Right renal cortex interstitium (tissue), 3 donors: Measurements from ENCODE around the gene SYT8. TPM values are rescaled to one million over a fixed set of nuclear protein-coding genes. Genes with fewer than 3 reads are reported as not detected.
A peak's percentile ranks its signal among the peaks of the same experiment; 100 is the strongest.

ENCODE experiments used
- DNase-seq, 3 donors: peaks; one replicate each; pipeline ENCODE4 v3.0.0-alpha.2; 2013; ENCODE audit warnings: low read depth in 3 of 3, low spot score in 2 of 3
- polyA plus RNA-seq, 3 donors: library from polyadenylated mRNA; unstranded; fragments of 120-200 nt; gene quantifications; one replicate each; pipeline ENCODE4 v1.2.1, GENCODE V29; 2013; ENCODE audit not compliant: insufficient read length in 3 of 3

Gene SYT8
- polyA plus RNA-seq, 3 donors = 0.33 TPM; not detected in 2

DNA sequence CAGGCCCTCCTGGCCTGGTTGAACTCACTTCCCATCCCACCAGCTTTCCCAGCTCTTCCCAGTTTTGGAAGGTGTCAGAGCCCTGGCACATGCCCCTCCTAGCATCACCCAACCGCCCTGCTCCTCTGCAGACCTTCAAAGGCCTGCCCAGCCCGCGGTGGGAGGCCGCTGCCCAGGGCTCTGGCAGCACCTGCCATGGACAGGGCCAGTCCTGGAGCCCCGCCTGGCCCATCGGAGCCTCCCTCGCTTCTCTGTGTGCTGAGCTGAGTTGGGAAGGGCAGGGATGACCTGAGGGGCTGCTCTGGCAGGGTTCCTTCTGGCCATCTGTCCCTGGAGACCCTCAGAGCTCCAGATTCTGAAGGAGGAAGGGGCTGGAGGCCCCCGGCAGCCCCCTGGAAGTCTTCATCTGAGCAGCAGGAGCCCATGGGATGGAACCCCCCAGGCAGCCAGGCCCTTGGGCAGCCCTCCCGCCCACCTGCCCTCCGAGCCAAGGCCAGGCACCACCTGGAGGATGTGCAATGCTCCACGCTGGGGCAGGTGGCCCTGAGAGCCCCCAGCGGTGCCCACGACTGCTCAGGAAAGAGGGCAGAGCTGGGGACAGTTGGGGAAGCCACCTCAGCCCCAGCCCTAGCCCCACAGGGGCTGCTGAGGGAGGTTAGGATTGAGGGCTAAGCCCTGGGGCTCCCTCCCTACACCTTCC, 21.7 kb downstream of the SYT8 start:
- no peak for DNase-seq

DNA sequence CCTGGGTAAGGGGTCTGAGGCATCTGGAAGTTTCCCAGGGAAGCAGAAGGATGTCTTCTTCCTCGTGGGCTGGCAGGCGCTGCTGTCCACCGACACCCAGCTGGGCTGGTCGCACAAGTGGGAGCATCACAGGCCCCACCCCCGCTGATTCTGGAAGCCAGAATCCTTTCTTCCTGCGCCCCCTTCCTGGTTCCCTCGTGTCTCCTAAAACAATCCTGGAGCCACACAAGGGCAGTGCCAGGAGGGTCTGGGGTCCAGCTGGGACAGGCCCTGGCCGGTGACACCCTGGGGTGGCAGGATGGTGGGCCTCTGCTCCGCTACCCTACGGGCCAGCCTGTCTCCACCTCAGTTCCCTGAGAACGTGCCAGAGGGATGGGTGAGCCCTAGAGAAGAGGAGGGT, 22.3 kb downstream of the SYT8 start:
- no peak for DNase-seq

DNA sequence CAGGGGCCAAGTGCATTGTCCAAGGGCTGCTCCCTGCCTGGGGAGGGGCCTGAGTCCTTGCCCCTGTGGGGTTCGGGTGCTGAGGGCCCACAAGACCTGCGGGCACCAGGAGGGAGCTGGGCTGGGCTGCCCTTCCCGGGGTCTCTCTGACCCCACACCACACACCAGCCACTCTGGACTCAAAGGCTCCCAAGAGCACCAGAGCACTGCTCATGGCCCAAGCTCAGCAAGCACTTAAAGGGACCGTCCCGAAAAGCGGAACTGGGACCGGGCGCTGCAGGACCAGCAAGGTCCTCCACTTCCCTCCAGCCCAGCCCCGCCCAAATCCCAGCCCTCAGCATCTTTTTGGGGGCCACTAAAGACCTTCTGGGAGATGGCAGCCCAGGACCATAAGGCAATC, 23.4 kb downstream of the SYT8 start:
- no peak for DNase-seq

GRCh38 chr11:1858576-1858975, 23.8 kb downstream of the SYT8 start:
- DNase-seq = no peak

GRCh38 chr11:1859004-1859403, 24.2 kb downstream of the SYT8 start:
- no peak for DNase-seq

- no peak for DNase-seq
Measured at GRCh38 chr11:1860108-1860507, 25.3 kb downstream of the SYT8 start.

GRCh38 chr11:1861435-1862411, 26.9 kb downstream of the SYT8 start:
- DNase-seq = no peak

GRCh38 chr11:1862588-1863351, 28.0 kb downstream of the SYT8 start:
- DNase-seq = no peak

- peak in 2 of 3 donors; percentile 59 to 72 for DNase-seq
Measured at GRCh38 chr11:1863352-1864216, 28.8 kb downstream of the SYT8 start.

- DNase-seq = no peak
Measured at GRCh38 chr11:1864231-1864630, 29.4 kb downstream of the SYT8 start.

DNA sequence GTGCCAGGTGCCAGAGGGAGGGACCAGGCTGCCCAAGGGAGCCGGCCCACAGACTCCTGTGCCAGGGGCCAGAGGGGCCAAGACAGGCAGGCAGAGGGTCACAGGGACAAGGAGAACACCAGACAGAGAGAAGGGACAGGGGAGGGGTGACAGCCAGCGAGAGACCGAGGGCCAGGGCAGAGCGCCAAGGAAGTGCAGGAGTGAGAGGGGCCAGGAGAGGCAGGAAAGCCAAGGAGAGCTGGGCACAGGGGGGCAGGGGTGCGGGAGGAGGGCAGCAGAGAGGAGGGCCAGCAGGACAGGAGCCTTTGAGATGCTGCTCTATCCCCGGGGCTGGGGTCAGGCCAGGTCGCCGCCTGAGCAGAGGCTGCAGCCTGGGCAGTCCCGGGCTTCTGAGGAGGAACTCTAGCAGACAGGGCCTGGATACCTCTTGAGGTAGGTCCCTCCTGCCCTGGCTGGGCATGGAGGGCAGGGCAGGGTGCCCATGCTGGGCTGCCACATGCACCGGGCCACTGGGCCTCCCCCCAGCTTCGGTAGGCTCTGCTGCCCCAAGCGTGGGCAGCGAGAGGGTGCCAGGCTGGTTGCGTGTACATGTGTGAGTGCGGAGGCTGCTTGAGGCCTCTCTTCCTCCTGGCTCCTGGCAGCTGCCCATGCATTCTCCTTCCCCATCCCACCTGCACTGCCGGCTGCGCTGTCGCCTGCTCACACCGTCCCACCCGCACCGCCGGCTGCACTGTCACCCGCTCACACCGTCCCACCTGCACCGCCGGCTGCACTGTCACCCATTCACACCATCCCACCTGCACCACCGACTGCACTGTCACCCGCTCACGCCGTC, 30.3 kb downstream of the SYT8 start:
- DNase-seq = no peak

- no peak for DNase-seq
Measured at GRCh38 chr11:1866226-1866625, 31.4 kb downstream of the SYT8 start.

- DNase-seq = no peak
Measured at GRCh38 chr11:1866776-1867175, 32.0 kb downstream of the SYT8 start.

DNA sequence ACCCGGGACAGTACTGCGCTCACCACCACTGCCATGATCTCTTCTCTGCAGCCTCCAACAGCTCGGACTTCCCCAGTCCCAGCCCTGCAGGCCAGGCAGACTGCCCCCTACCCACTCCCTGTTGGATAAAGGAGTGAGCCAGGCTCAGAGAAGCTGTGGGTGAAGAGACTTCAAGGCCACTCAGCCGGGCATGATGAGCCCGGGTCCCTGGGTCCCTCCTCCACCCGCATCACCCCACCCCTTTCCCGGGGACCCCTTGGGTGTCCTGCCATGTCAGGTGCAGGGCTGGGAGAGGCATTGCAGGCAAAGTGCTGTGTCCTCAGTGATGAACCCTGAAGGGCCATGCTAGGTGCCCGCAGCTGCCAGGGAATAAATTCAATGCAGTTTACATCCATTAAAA, 32.6 kb downstream of the SYT8 start:
- no peak for DNase-seq

- no peak for DNase-seq
Measured at GRCh38 chr11:1868056-1868635, 33.4 kb downstream of the SYT8 start.

DNA sequence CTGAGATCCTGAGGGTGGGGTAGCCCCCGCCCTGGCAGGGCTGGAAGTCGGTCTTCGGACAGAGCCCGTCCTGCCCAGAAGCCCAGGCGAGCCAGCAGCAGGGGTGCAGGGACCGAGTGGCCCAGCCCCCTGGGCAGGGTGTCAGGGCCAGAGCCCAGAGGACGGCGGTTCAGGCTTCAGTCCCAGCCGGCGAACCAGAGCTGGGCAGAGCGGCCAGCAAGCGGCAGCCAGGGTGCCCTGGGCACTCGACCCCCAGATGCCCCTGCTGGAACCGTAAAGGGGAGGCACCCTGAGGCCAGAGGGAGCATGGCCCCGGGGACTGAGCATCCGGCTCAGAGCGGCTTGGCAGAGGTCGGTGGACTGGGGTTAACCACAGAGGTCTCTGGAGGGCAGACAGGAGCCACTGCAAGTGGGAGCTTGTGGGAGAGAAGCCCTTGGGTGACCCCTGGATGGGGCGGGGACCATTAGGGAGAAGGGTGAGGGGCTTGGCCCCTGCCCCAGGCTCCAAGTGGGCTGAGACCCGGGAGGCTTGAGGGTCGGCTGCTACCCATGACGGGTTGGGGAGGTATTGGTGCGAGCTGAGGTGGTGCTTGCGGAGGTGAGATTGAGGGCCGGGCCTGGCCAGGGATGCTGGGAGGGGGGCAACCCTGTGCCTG, 34.0 kb downstream of the SYT8 start:
- no peak for DNase-seq

GRCh38 chr11:1869427-1870325, 34.9 kb downstream of the SYT8 start:
- no peak for DNase-seq
